ENCODE results near the gene GNAT3.

The GNAT3 gene

GRCh38 chr7:80460857-80461256 lies 51.0 kb downstream of the GNAT3 start:
- no peak for DNase-seq

GRCh38 chr7:80459776-80460510 lies 51.9 kb downstream of the GNAT3 start:
- no peak for DNase-seq

GRCh38 chr7:80458822-80459725 lies 52.8 kb downstream of the GNAT3 start:
- no peak for DNase-seq

GRCh38 chr7:80453699-80454340 lies 58.0 kb downstream of the GNAT3 start:
- peak; percentile 36 to 49 for DNase-seq

- DNase-seq = peak; percentile 4 to 30
Measured at GRCh38 chr7:80450621-80451308, 61.1 kb downstream of the GNAT3 start.

- DNase-seq = no peak
Measured at GRCh38 chr7:80449836-80450235, 62.0 kb downstream of the GNAT3 start.

- no peak for DNase-seq
Measured at GRCh38 chr7:80445351-80445750, 66.5 kb downstream of the GNAT3 start.

- DNase-seq = peak; percentile 23 to 78
Measured at GRCh38 chr7:80444811-80445210, 67.1 kb downstream of the GNAT3 start.

GRCh38 chr7:80443325-80443724 lies 68.5 kb downstream of the GNAT3 start:
- DNase-seq = peak; percentile 84 to 97

GRCh38 chr7:80440883-80441282 lies 71.0 kb downstream of the GNAT3 start:
- no peak for DNase-seq

GRCh38 chr7:80439894-80440821 lies 71.7 kb downstream of the GNAT3 start:
- peak in 1 of 2 donors; percentile 62 for DNase-seq

- no peak for DNase-seq
Measured at GRCh38 chr7:80435521-80435920, 76.3 kb downstream of the GNAT3 start.

GRCh38 chr7:80434047-80434446 lies 77.8 kb downstream of the GNAT3 start:
- DNase-seq = no peak

- DNase-seq = no peak
Measured at GRCh38 chr7:80432166-80432565, 79.7 kb downstream of the GNAT3 start.

- no peak for DNase-seq
Measured at GRCh38 chr7:80429181-80429580, 82.7 kb downstream of the GNAT3 start.

- DNase-seq = peak; percentile 66
Measured at GRCh38 chr7:80428161-80429054, 83.5 kb downstream of the GNAT3 start.

GRCh38 chr7:80427218-80427617 lies 84.6 kb downstream of the GNAT3 start:
- no peak for DNase-seq

GRCh38 chr7:80420876-80421275 lies 91.0 kb downstream of the GNAT3 start:
- no peak for DNase-seq

- no peak for DNase-seq
Measured at GRCh38 chr7:80417211-80417793, 94.6 kb downstream of the GNAT3 start.

- DNase-seq = no peak
Measured at GRCh38 chr7:80415522-80415921, 96.3 kb downstream of the GNAT3 start.
